HG03575 (cell line): Measurements from ENCODE around the gene HSF4.

ENCODE experiments used
- ATAC-seq: cut with Tn5 transposase; IDR thresholded peaks from one replicate; pipeline ENCODE4 v1.9.1; 2021; ENCODE audit not compliant: unreplicated experiment, insufficient number of reproducible peaks, low FRiP score; ENCODE audit errors: extremely low read depth

The HSF4 gene

DNA sequence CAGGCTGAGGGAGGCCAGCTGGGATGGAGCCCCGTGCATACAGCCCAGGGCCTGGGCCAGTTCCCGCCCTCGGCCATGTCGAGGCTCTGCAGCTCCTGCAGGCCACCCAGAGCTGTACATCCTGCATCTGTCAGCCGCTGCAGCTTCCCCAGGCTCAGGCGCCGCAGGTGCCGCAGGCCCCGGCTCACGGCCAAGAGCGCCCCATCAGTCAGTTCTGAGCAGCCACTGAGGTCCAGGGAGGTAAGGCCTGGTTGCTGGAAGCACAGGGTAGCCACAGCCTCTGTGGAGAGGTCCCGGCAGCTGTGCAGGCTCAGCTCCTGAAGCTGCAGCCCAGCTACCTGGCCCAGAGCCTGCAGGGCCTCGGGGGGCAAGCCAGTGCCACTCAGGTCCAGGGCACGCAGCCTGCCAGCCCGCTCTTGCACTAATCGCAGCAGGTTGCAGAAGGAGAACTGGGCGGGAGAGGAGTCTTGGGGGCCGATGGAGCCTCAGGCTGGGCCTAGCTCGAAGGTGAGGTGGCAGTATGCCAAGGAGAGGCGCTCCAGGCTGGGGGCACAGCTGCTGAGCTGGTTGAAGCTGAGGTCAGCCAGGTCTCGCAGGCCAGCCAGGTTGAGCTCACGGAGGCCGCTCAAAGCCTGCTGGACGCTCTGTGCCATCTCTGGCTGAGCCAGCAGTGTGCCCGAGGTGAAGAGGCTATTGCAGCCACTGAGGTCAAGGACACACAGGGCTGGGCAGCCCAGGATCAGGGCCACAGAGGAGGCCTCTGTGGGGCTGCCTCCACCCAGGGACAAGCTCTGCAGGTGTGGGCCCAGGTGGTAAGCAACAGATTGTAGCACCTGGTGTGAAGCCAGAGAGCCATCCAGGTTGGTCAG lies 45.8 kb downstream of the HSF4 start:
- ATAC-seq = no peak

DNA sequence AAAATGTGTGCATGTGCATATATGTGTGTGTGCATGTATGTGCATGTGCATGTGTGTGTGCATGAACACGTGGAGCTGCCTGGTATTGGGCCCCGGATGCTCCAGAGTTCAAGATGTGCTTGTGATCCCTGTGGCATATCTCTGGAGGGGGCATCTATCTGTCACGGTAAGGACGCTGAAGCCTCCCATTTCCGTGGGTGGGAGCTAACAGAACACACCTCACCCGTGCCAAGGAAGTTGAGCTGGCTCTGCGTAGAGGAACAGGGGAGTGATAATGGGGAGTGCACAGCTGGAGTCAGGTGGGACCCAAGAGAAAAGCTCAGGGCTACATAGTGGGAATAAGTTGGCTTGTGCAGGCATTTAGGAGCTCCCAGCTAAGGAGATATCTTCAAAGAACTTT lies 47.1 kb downstream of the HSF4 start:
- ATAC-seq = no peak

DNA sequence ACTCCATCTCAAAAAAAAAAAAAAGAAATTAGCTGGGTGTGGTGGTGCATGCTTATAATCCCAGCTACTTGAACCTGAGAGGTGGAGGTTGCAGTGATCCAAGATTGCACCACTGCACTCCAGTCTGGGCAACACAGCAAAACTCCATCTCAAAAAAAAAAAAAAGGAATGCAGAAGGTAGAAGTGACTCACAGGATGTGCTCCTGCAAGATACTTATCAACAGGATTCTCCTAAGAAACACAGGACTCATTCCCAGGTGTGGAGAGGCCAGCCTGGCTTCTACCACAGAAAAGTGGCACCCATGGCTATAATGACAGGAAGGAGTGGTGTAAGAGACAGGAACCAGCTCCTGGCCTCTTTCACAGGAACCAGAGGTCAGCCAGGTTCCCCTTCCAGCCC lies 48.2 kb downstream of the HSF4 start:
- ATAC-seq = no peak

DNA sequence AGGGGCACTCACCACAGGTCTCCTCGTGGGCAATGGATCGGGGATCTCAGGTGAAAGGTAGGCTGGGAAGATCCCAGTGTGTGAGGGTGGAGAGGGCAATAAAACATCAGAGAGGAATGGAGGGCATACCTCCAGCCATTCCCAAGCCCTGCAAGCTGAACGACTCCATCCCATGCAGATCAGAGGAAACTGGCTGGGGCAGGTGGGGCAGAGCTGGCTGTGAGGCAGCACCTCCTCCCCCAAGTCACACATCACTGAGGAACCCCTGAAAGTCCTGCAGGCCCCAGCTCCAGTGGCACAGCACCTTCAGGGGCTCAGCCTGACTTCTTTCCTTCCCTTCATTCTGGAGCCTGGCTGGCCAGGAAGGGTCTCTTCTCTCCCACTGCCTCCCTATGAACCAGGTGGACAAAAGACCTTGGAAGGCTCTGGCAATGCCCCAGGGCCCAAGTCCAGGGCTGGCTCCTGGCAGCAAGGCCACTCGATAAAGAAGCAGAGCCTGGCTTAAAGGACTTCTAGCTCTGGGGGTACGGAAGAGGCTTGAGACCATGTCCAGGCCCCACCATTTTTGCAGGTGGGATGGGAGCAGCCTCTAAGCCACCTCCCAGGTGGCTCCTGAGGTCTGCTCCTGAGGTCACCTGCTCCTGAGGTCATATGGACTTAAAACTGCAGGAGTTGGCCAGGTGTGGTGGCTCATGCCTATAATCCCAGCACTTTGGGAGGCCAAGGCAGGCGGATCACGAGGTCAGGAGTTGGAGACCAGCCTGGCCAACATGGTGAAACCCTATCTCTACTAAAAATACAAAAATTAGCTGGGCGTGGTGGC lies 48.9 kb downstream of the HSF4 start:
- ATAC-seq = no peak

DNA sequence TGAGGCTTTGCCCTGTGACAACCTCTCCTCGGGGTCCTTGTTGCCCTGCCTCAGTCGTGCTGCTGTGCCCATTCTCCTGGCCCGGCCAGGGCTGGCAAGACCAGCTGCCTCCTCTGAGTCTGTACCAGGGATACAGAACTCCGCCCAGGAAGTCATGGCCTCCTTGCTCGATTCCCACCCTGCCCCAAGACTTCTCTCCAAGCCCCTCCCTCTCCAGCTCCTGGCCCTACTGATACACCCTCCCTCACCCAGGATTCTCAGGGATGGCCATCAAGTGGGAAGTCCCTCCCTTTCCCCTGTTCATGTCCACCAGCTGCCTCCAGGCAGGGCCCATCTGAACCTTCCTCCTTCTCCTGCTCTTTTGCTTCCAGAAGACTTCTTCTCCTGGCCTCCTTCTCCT lies 51.2 kb downstream of the HSF4 start:
- no peak for ATAC-seq

DNA sequence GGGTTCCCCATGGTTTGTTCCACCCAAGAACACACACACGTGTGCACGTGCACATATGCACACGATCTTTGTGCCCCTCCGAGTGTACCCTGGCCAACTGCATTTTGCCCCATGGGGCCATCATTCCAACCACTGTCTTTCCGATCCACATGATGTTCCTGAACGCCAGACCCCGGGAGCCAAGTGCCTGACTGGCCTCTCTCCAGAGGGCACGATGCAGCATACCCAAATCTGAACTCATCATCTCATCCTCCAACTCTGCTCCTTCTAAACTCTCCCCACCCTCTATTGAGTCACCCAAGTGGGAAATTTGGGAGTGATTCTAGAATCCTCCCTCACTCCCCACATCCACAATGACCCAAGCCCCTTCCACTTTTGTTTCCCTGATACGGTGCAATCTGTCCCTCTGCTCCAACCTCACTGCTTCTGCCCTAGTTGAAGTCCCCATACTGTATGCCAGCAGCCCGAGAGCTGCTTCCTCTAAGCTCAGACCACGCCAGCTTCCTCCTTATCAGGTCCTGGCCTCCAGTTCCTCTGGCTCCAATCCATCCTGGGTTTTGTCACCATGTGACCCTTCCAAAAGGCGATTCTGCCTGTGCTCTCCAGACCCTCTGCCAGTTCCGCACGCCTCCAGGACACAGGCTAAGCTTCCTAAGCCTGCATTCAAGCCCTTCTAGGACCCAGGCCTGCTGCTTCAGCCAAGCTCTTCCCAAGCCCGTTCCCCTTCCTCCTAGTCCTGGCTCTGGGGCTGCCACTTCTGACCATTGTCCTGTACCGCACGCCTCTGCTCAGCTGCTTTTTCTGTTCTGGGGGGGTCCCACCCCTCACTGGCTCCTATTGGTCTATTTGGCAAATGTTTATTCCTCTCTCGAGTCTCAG lies 52.3 kb downstream of the HSF4 start:
- ATAC-seq = no peak
